Putamen (tissue), 1 donor: ENCODE measurements around the gene FGF12.

Experiments
- DNase-seq: peaks from one replicate; pipeline ENCODE4 v3.0.0-alpha.2; 2016; ENCODE audit warnings: low spot score

The FGF12 gene

GRCh38 chr3:192092388-192093005, 634.8 kb downstream of the FGF12 start:
- DNase-seq: no peak

DNA sequence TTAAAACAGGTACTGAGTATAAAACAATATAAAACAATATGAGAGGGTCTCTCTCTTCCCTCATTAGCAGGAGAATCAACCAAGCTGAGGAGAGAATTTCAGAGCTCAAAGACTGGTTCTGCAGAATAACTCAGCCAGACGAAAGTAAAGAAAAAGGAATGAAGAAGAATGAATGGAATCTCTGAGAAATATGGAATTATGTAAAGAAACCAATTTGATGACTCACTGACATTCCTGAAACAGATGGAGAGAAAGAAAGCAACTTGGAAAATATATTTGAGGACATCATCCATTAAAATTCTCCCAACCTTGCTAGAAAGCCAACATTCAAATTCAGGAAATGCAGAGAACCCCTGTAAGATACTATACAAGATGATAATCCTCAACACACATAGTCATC, 635.5 kb downstream of the FGF12 start:
- no peak for DNase-seq

GRCh38 chr3:192090586-192090985, 636.8 kb downstream of the FGF12 start:
- DNase-seq: no peak
